K562 (cell line): ENCODE data around the gene FAM167B. TPM values are rescaled to one million over a fixed set of nuclear protein-coding genes. Genes with fewer than 3 reads are reported as not detected.

Source experiments
- ATAC-seq: fragments of 200-7000 bp; cut with Tn5 transposase; 3 replicates; pipeline ENCODE4 v1.9.1; 2020; ENCODE audit warnings: moderate library complexity
- BruUV-seq: library from RNA; stranded (reverse); fragments of 400-500 nt; replicated peaks from 2 replicates; lab custom pipeline; 2021; lab: Mats Ljungman, UMichigan
- CTCF ChIA-PET: fragments of 300-600 bp; formaldehyde crosslinking; extraction: SDS; loops from one replicate; lab custom pipeline; 2021; ENCODE audit warnings: low intra/inter-chr PET ratio; lab: Yijun Ruan, JAX
- POLR2A ChIA-PET: fragments of 300-600, 350-650 bp; sonication (Branson Sonifier 250); formaldehyde crosslinking; extraction: SDS; loops from one replicate; lab custom pipeline; 2021; ENCODE audit warnings: antibody characterized with exemption, inconsistent platforms; lab: Yijun Ruan, JAX
- DNase-seq, 4 experiments: peaks; one replicate each; pipeline versions ENCODE4 v3.0.0 to v3.0.0-alpha.2; 2011 to 2018; ENCODE audit warnings: low spot score in 3 of 4, mixed read lengths in 3 of 4; ENCODE audit errors: extremely low read depth in 1 of 4
- FAIRE-seq: peaks from 2 replicates; lab custom pipeline; 2011; peaks lifted over from hg19 to GRCh38; lab: Jason Lieb, UNC
- H2AFZ ChIP-seq: 2 replicates; pipeline ENCODE4 v1.6.0; 2011; ENCODE audit warnings: low read depth, low read length, control low read depth, inconsistent platforms
- H3K27ac ChIP-seq: fragments of 200-600 bp; 3 replicates; pipeline ENCODE4 v1.8.0; 2011; ENCODE audit warnings: low read depth, mild to moderate bottlenecking, control low read depth, inconsistent platforms, low read length, moderate library complexity, mixed read lengths; ENCODE audit errors: extremely low read depth
- H3K27me3 ChIP-seq, 2 experiments: fragments of 300-600 bp in 1 of 2; 2 replicates in 1 of 2; 3 replicates in 1 of 2; pipeline versions ENCODE4 v1.6.0 to v1.8.0; 2011; ENCODE audit warnings: inconsistent platforms in 2 of 2, low read length in 2 of 2, mild to moderate bottlenecking in 1 of 2, mixed read lengths in 1 of 2, moderate library complexity in 1 of 2; ENCODE audit not compliant: control insufficient read depth in 2 of 2, insufficient read depth in 2 of 2
- H3K36me3 ChIP-seq: fragments of 300-600 bp; 3 replicates; pipeline ENCODE4 v1.8.0; 2011; ENCODE audit warnings: mild to moderate bottlenecking, low read length, inconsistent platforms; ENCODE audit not compliant: control insufficient read depth, insufficient read depth
- H3K4me1 ChIP-seq, 2 experiments: fragments of 200-600 bp in 1 of 2; replicated peaks in 1 of 2; 2 replicates in 1 of 2; 3 replicates in 1 of 2; pipeline versions ENCODE4 v1.5.1 to v1.8.0; 2011; ENCODE audit warnings: inconsistent platforms in 2 of 2, low read length in 2 of 2, mild to moderate bottlenecking in 1 of 2, mixed read lengths in 1 of 2, moderate library complexity in 1 of 2; ENCODE audit not compliant: control insufficient read depth in 2 of 2, insufficient read depth in 2 of 2
- H3K4me2 ChIP-seq: 2 replicates; pipeline ENCODE4 v1.6.1; 2011; ENCODE audit warnings: low read length, control low read depth, inconsistent platforms, mixed read lengths; ENCODE audit not compliant: insufficient read depth
- H3K4me3 ChIP-seq: fragments of 200-600 bp; sonication (generic), shearing (Covaris generic); 2 replicates; pipeline ENCODE4 v1.5.1; 2016; ENCODE audit warnings: control low read depth, inconsistent platforms
- H3K79me2 ChIP-seq: fragments of 200-600 bp; 3 replicates; pipeline ENCODE4 v1.8.0; 2011; ENCODE audit warnings: low read length, inconsistent platforms; ENCODE audit not compliant: control insufficient read depth, insufficient read depth
- H3K9ac ChIP-seq, 2 experiments: 2 replicates each; pipeline versions ENCODE4 v1.6.0 to v1.6.1; 2011; ENCODE audit warnings: low read depth in 2 of 2, low read length in 2 of 2, control low read depth in 1 of 2, inconsistent platforms in 1 of 2, mild to moderate bottlenecking in 1 of 2, mixed read lengths in 1 of 2; ENCODE audit not compliant: insufficient read depth in 1 of 2
- H3K9me1 ChIP-seq: one replicate; pipeline ENCODE4 v1.6.0; 2011; ENCODE audit warnings: inconsistent platforms, mild to moderate bottlenecking, low read length, moderate library complexity; ENCODE audit not compliant: control insufficient read depth, insufficient read depth
- H3K9me3 ChIP-seq: replicated peaks from 2 replicates; pipeline ENCODE4 v1.5.1; 2011; ENCODE audit warnings: low read depth, low read length, inconsistent platforms; ENCODE audit not compliant: control insufficient read depth, insufficient read depth
- H4K20me1 ChIP-seq: replicated peaks from 2 replicates; pipeline ENCODE4 v1.6.1; 2011; ENCODE audit warnings: low read length, inconsistent platforms, mixed read lengths; ENCODE audit not compliant: control insufficient read depth, insufficient read depth
- ADNP ChIP-seq: fragments of 200-800 bp; sonication (Bioruptor generic); IDR thresholded peaks from 2 replicates; pipeline ENCODE4 v1.6.1; 2016; ENCODE audit warnings: missing genetic modification characterization, missing compliant biosample characterization
- ASH1L ChIP-seq: fragments of 450-650 bp; IDR thresholded peaks from 2 replicates; pipeline ENCODE4 v1.6.1; 2018; ENCODE audit warnings: borderline replicate concordance, mild to moderate bottlenecking, low read depth; ENCODE audit not compliant: partially characterized antibody
- BCLAF1 ChIP-seq, 2 experiments: fragments of 450-650 bp in 1 of 2; IDR thresholded peaks; 2 replicates each; pipeline ENCODE4 v1.6.1; 2011 to 2017; ENCODE audit warnings: low read depth in 2 of 2, antibody characterized with exemption in 1 of 2, borderline replicate concordance in 1 of 2, low read length in 1 of 2, mild to moderate bottlenecking in 1 of 2, mixed read lengths in 1 of 2; ENCODE audit not compliant: control insufficient read depth in 1 of 2
- BDP1 ChIP-seq: IDR thresholded peaks from 3 replicates; pipeline ENCODE4 v1.6.1; 2011; ENCODE audit not compliant: insufficient read length, insufficient read depth
- CAMTA2 ChIP-seq: fragments of 250-450 bp; sonication (Bioruptor Pico); conservative IDR thresholded peaks from 2 replicates; pipeline ENCODE4 v1.5.1; 2022
- CBX3 ChIP-seq, 2 experiments: IDR thresholded peaks; 1 replicate in 1 of 2; 2 replicates in 1 of 2; pipeline ENCODE4 v1.6.1; 2012; ENCODE audit warnings: inconsistent platforms in 2 of 2, low read length in 2 of 2, borderline replicate concordance in 1 of 2, control low read depth in 1 of 2
- ETV1 ChIP-seq: fragments of 450-650 bp; conservative IDR thresholded peaks from 2 replicates; pipeline ENCODE4 v1.6.1; 2016; ENCODE audit warnings: missing genetic modification characterization, control low read depth, low read depth, missing compliant biosample characterization
- FOXP4 ChIP-seq: sonication (generic); formaldehyde crosslinking; IDR thresholded peaks from 2 replicates; pipeline ENCODE4 v1.8.0; 2022; ENCODE audit warnings: mild to moderate bottlenecking, missing genetic modification reagents, borderline replicate concordance
- ID3 ChIP-seq, 2 experiments: fragments of 250-450 bp in 1 of 2; fragments of 450-650 bp in 1 of 2; sonication (Bioruptor Pico) in 1 of 2; IDR thresholded peaks; 2 replicates each; pipeline versions ENCODE4 v1.6.1 to v1.8.0; 2016 to 2021; ENCODE audit warnings: mild to moderate bottlenecking in 2 of 2, moderate library complexity in 2 of 2, missing compliant biosample characterization in 1 of 2, missing genetic modification characterization in 1 of 2
- NCOA1 ChIP-seq: fragments of 450-650 bp; IDR thresholded peaks from 2 replicates; pipeline ENCODE4 v1.6.1; 2016; ENCODE audit warnings: low read depth
- NR4A1 ChIP-seq, 2 experiments: fragments of 250-450 bp in 1 of 2; fragments of 450-650 bp in 1 of 2; sonication (Bioruptor Pico) in 1 of 2; IDR thresholded peaks; 2 replicates each; pipeline versions ENCODE4 v1.4.0 to v1.6.1; 2016 to 2020; ENCODE audit warnings: mild to moderate bottlenecking in 2 of 2, missing compliant biosample characterization in 1 of 2, missing genetic modification characterization in 1 of 2, moderate library complexity in 1 of 2
- RFX7 ChIP-seq: fragments of 250-450 bp; sonication (Bioruptor Pico); IDR thresholded peaks from 2 replicates; pipeline ENCODE4 v1.5.1; 2021; ENCODE audit warnings: mild to moderate bottlenecking
- SREBF1 ChIP-seq: fragments of 150-350 bp; IDR thresholded peaks from 2 replicates; pipeline ENCODE4 v1.6.1; 2014; ENCODE audit warnings: antibody characterized with exemption, low read depth, low read length, borderline replicate concordance
- STAG1 ChIP-seq: sonication (generic); formaldehyde crosslinking; IDR thresholded peaks from 2 replicates; pipeline ENCODE4 v1.5.0; 2020; ENCODE audit warnings: missing genetic modification reagents, borderline replicate concordance
- TAF7 ChIP-seq: fragments of 450-650 bp; IDR thresholded peaks from 2 replicates; pipeline ENCODE4 v1.6.1; 2016; ENCODE audit warnings: missing genetic modification characterization, missing compliant biosample characterization
- WGBS: fragments of 100-300 bp; shearing (Covaris generic); methylation state at CpG from one replicate; pipeline ENCODE4 v1.1.6; 2016; ENCODE audit warnings: low coverage, mixed read lengths; ENCODE audit not compliant: insufficient coverage; ENCODE audit errors: missing lambda C conversion rate; 5-methylcytosine and 5-hydroxymethylcytosine counted together
- in situ Hi-C: fragments of 300-500 bp; cut with MboI; formaldehyde crosslinking; loops from 4 replicates; pipeline ENCODE4 v1.15.0; 2018; ENCODE audit warnings: inconsistent platforms, mixed read lengths
- intact Hi-C: fragments of 100-400 bp; cut with micrococcal nuclease; formaldehyde crosslinking; loops from 2 replicates; pipeline ENCODE4 v1.14.2; 2022
- polyA plus RNA-seq, 8 experiments: library from polyadenylated mRNA; depleted of rRNA in 4 of 8; stranded (reverse) in 5 of 8; unstranded in 3 of 8; fragments of >200 nt; fragmentation: Nextera tagmentation in 2 of 8; fragmentation: Illumina TruSeq in 1 of 8; extraction: Ambion mirVana in 2 of 8; extraction: Trizol in 1 of 8; gene quantifications; 2 replicates each; pipeline versions ENCODE4 v1.2.1 to v1.2.3, GENCODE V29; 2011 to 2014; ENCODE audit warnings: inconsistent platforms in 1 of 8, missing spikeins in 1 of 8
- total RNA-seq, 7 experiments: library from RNA; depleted of rRNA in 6 of 7; stranded (reverse); fragments of >200 nt in 6 of 7; fragmentation: Illumina TruSeq in 2 of 7; extraction: Trizol in 2 of 7; gene quantifications; 2 replicates each; pipeline versions ENCODE4 v1.2.1 to v1.2.3, GENCODE V29; 2011 to 2021; ENCODE audit warnings: low replicate concordance in 1 of 7

FAM167B gene
- total and polyA plus RNA-seq, 9 of the 15 experiments (the other 6 are each of a cell fraction or from before 2014, with no cell fraction given), result not detected

GRCh38 chr1:32286763-32287162 is 39.7 kb downstream of the FAM167B start:
- Histone ChIP-seq H3K9me1 (no peaks in the 10 kb centered on the region), H2AFZ (no peak overlapping the region), H3K27ac (no peak overlapping the region)
- no peak for TF ChIP-seq TAF7 (tag)
- TF ChIP-seq SREBF1, result no peak
- TF ChIP-seq ETV1 (tag), result no peak
- TF ChIP-seq NCOA1, result no peak
- no peak for TF ChIP-seq ASH1L
- TF ChIP-seq BCLAF1 (IDR thresholded peaks at IDR 0.05; ENCODE audit: borderline replicate concordance in 1 of 2, control insufficient read depth in 1 of 2, low read depth in 2 of 2, low read length in 1 of 2), result no peak
- TF ChIP-seq BDP1, result no peak
- no peak for TF ChIP-seq FOXP4
- no peak for TF ChIP-seq RFX7 (CRISPR knock-in tag)
- no peak for TF ChIP-seq ADNP
- no peak for TF ChIP-seq CBX3 (IDR thresholded peaks at IDR 0.05; ENCODE audit: borderline replicate concordance in 1 of 2, low read length in 2 of 2)
- no peak for TF ChIP-seq NR4A1 (CRISPR knock-in tag; IDR thresholded peaks at IDR 0.05)
- TF ChIP-seq NR4A1 (tag; IDR thresholded peaks at IDR 0.05), result no peak
- TF ChIP-seq STAG1 (CRISPR knock-in tag), result no peak
- no peak for TF ChIP-seq ID3 (CRISPR knock-in tag; IDR thresholded peaks at IDR 0.05)
- no peak for TF ChIP-seq ID3 (tag; IDR thresholded peaks at IDR 0.05)
- TF ChIP-seq CAMTA2 (CRISPR knock-in tag), result no peak
- TF ChIP-seq, all 486 proteins: peak for 0
- H3K4me1 ChIP-seq, result peaks cover 5 to 11% of the 10 kb centered on the region in 2 experiments; a peak in 4 of 5 replicates
- no peaks in the 10 kb centered on the region for H4K20me1 ChIP-seq
- ChIA-PET CTCF (no interaction called here), POLR2A (interaction anchor here (0.6 to 1.2 kb wide), 2 partner anchors 12 to 49 kb away, joined by 3 read pairs; partner anchors contain the start of gene MARCKSL1)
- H3K9ac ChIP-seq, result no peak overlapping the region
- H3K79me2 ChIP-seq, result peaks cover 6% of the 10 kb centered on the region; the same call in 1 of the 3 replicates
- in situ Hi-C loops (no loop called here), intact Hi-C loops (no loop called here)
- no peaks in the 10 kb centered on the region for H3K36me3 ChIP-seq
- FAIRE-seq (no peak), ATAC-seq (no peak), DNase-seq (no peak)
- no TSS peak for BruUV-seq
- 81% methylated on average over 4 of the region's 4 CpGs for WGBS
- H3K4me3 ChIP-seq, result no peak overlapping the region
- no peak overlapping the region for H3K4me2 ChIP-seq
- H3K27me3 ChIP-seq, result no peaks in the 10 kb centered on the region
- no peaks in the 10 kb centered on the region for H3K9me3 ChIP-seq
